ENCODE results near the gene TLE7. TPM values are rescaled to one million over a fixed set of nuclear protein-coding genes. Genes with fewer than 3 reads are reported as not detected.

TLE7 gene
- total RNA-seq, 1 donor from 2014 or later = not detected

DNA sequence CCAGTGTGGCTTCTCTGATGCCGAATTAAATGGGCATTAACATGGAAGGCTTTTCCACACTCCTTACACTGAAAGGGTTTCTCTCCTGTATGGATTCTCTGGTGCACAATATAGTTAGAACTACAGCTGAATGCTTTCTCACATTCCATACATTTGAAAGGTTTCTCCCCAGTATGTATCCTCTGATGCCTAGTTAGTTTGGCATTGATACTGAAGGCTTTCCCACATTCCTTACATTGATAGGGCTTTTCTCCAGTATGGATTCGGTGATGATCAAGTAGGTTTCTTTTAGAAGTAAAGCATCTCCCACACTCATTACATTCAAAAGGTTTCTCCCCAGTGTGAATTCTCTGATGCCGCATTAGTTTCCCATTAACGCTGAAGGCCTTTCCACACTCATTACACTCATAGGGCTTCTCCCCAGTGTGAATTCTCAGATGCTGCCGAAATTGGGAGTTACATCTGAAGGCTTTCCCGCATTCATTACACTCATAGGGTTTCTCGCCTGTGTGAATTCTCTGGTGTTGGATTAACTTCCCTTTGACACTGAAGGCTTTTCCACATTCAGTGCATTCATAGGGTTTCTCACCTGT lies 6.5 kb upstream of the TLE7 start:
- no peak for DNase-seq

DNA sequence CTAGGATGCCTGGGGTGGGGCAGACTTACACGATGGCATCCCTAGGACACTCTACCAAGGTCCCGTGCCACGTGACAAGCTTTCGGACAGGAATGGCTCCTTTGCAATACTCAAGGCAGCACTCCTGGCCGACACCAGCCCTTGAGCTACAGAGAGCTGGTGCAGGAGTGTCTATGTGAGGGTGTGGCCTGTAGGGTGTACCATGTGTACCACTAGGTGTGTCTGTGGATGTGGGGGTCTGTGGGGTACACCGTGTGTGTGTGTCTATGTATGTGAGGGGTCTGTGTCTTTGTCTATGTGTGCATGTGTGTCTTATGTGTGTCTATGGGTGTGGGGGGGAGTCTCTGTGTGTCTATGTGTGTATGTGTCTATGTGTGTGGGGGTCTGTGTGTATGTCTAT lies 1.9 kb upstream of the TLE7 start:
- no peak for DNase-seq

DNA sequence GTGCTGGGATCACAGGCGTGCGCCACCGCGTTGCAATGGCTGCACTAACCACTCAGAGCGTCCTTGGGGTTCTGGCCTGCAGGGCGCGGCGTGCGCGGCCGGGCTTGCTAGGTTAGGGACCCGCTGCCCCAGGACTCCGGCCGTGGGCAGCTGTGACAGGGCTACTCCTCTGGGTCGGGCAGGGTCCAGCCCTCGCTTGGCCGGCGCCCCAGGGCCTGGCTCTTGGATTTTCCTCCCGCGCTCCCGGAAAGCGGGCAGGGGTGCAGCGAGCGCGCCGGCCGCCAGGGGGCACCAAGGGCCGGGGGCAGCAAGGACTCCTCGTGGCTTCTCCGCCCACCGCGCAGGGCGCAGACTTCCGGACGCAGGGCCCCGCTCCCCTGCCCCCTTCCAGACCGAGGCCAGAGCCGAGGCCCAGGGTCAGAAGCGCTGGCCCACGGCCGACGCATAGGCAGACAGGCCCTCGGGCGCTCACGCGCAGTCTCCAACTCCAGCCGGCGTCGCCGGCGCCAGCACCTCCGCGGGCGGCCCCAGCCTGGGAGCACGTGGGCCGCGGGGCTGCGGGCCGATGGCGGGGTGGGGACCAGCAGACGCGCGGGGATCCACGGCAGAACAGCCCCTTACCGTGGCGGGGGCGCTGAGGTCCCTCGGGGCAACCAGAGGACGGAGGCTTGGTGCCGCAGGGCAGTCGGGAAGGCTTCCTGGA lies 355 bp downstream of the TLE7 start:
- no peak for DNase-seq

DNA sequence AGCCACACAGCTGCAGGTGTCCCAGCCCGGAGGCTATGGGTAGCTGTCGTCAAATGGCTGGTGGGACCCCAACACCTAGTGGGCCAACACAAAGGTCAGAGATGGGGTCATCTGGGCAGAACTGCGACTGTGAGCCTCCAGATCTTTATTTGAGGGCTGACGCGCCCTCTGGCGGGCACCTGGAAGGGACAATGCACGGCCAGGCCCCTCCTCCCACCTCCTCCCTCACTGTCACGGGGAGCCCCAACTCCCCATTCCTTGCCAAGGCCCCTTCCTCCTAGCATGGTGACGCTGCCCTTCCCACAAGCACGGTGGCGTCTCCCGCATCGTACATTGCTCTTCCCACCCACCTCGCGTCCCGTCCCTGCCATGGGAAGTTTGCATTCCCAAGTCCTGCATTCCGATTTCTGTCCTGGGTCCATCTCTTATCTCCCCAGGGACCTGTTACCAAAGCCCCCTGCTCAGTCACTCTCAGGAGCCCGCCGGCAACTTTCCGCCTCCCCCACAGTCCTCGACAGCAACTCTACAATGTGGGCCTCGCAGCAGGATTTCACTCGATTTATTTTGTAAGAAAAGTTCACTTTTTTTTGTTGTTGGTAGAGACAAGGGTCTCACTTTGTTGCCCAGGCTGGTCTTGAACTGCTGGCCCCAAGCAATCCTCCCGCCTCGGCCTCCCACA lies 1.0 kb downstream of the TLE7 start:
- DNase-seq = no peak

DNA sequence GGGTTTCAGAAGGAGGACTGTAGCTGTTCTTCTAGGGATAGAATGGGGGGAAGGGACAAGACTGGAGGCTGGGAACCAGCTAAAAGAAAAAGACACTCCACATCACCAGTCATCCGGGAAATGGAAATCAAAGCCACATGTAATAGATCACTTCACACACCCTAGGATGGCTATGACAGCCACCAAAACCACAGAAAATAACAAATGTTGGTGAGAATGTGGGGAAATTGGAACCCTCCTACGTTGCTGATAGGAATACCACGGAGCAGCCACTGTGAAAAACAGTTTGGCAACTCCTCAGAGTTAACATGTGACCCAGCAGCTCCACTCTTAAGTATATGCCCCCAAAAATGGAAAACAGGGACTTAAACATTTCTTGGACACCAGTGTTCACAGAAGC lies 2.3 kb downstream of the TLE7 start:
- no peak for DNase-seq

DNA sequence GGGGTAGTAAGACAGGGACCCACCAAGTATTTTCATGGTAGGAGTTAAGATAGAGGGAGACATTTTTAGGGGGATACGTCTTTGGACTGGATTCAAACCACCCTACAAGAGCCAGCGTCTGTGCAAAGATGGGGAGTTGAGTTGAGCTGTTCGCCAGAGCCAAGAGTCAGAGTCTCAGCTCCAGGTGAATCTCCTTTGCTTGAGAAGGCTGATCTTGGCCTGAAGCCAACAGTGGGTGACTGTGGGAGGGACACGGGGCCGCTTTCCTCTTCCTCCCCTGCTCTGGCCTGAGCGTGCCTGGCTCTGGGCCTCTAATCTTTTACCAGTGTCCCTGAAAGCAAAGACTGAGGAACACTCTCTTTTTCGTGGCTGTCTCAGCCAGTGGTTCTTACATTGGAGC lies 5.4 kb downstream of the TLE7 start:
- no peak for DNase-seq

DNA sequence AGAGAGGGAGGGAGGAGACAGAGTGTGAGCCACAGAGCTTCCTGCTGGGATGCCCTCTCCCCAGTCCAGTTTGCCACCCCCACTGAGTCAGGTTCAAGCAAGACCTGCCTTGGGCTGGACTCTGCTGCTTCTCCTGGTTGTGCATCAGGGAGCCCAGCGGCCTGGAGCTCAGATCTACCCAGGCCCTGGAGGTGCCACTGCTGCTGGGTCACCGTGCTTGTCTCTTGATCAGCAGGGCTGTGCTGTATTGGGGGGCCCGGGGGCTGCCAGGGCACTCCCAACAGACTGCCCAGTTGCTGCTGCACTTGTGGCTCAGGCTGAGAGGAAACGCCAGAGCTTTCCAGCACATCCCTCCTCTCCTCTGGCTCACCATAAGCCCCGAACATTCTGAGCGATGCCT lies 8.9 kb downstream of the TLE7 start:
- no peak for DNase-seq

DNA sequence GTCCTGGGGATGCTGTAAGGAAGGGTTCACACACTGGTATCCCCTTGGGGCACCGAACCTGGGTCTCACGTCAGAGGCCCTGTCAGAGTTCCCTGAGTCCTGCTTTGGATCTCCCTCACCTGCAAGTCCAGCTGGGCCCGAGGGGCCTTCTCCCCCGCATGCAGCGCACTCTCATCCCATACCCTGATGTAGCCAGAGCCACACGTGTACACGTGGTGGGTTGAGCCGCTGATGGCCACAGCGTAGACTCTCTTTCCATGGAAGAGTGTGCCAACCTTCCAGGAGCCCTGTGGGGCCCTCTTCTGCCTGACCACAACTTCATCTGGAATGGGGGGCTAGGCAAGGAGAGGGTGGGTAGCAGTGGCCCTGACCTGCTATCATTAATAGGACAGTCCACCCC lies 9.9 kb downstream of the TLE7 start:
- no peak for DNase-seq

DNA sequence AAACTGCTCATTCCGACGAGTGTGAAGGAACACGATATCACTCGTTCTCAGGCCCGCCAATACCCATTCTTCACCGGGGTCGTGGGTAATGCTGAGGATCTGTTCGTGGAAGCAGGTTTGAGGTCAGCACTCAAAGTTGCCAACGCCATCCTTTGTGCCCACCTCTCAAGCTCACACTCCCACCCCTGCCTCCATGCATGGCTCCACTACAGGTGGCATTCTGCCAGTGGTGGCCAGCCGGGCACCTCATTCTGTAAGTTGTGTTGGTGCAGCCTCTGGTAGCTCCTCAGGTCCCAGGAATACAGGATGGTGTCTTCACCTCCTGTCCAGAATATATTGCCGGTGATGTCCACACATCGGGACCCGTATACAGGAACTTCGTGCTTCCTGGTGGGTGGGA lies 10.7 kb downstream of the TLE7 start:
- DNase-seq = no peak

DNA sequence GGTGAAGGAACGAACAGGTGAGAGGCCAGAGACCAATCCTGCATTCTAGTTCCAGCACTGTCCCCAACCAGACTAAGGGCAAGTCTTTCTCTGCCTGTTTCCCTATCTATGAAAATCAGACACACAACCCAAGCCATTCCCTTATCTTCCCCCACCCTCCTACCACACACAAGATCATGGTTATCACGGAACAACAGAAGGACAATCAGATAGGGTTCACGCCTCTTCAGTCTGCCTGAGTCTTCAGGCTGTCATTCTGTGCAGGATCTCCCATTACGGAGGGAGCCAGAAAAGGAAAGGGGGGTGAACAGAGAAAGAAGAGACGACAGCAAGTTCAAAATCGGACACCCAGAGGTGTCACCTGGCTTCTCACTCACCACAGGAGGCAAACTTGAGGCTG lies 11.1 kb downstream of the TLE7 start:
- DNase-seq = no peak

DNA sequence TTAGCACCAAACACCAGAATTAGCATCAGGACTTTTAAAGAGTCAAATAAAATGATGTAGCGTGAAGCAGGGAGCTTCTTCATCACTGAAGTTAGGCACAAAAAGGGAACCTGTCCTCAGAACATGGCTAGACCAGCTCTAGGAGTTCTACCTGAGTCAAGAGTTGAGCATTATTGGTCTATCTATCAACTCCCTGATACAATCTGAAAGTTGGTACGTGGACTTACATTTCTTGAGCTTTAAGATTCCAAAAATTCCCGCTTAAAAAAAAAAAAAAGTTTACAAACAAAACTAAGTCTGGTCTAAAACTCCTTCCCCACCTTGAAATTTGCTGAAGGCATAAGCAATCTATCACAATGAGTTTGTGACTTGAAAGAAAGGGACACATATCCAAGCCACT lies 12.3 kb downstream of the TLE7 start:
- DNase-seq = no peak

DNA sequence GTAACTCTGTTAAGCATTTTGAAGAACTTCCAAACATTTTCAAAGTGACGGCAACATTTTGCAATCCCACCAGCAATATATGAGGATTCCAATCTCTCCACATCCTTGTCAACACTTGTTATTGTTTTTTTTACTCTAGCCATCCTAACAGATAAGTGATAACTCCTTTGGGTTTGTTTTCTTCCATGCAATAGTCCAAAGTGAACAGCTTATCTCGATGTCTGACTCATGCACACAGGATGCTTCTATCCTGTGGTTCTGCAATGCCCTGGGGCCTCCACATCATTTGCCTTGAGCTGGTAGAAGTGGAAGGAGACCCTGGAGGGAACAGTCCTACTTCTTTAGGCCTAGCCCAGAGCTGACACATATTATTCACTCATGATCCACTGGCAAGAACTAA lies 13.0 kb downstream of the TLE7 start:
- DNase-seq = no peak

DNA sequence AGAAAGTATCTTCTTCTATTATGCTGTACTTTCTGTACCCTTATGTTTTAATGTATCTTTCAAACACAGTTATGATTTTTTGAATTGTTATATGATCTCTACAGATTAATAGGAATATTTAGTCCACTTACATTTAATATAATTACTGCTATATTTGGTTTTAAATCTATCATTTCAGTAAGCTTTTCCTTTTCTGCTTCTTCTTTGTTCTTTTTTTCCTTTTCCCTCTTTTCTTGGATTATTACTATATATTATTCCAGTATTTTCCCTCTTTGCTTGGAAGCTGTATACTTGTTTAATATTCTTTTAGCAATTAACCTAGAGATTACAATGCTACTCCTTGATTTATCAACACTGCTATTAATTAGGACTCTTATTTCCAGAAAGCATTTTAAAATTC lies 13.5 kb downstream of the TLE7 start:
- no peak for DNase-seq

DNA sequence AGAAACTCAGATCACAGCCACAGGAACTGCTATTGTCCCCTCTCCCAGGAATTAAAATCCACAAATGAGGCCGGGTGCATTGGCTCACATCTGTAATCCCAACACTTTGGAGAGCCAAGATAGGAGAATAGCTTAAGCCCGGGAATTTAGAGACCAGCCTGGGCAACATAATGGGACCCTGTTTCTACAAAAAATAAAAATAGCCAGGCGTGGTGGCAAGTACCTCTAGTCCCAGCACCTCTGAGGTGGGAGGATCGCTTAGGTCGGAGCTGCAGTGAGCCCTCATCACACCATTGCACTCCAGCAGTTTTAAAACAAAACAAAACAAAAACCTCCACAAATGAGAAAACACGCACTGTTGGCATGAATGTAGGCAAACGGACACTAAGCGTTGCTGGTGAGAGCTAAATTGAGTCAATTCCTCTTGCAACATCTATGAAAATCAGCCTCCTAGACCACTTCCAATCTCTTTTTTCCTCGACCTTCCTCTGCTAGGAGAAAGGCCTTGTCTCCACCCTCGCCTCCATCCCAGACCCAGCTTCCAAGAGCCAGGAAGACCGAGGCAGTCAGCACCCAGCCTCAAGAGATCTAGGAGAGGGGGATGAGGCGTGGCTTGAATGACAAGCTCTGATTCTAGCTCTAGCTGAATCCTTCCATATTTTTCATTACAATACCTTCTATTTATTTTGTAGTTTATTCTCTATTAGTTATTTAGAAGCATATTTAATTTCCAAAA lies 14.8 kb downstream of the TLE7 start:
- no peak for DNase-seq

DNA sequence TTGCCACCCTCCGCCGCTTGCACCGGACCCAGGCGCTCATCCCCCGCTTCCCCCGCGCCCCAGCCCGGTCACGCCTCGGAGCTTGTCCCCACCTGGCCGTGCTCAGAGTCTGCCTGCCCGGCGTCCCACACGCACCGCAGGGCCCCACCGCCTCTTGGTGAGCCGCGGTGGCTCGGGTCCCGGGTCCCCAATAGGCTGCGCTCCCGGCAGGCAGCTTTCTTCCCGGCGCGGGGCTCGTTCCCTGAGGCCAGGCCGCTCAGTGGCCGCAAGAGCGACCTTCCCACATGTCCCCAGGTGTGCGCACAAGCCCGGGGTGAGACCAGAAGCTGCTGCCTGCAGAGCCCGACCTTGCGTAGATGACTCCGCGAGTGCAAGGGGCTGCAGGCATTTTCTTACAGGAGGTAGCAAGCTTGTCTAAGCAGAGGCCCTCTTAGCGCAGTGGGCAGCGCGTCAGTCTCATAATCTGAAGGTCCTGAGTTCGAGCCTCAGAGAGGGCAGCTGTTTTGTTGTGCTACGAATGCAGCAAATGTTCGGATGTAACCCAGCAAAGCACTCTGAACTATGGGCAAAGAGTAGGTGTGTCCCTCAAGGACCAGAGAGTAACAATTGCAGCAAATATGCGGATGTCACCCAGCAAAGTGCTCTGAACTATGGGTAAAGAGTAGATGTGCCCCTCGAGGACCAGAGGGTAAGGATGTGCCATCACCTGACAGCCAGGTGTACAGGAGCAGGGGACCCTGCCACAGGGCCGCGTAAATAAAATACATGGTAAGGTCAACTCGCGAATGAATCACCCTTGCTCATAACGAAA lies 15.6 kb downstream of the TLE7 start:
- no peak for DNase-seq

DNA sequence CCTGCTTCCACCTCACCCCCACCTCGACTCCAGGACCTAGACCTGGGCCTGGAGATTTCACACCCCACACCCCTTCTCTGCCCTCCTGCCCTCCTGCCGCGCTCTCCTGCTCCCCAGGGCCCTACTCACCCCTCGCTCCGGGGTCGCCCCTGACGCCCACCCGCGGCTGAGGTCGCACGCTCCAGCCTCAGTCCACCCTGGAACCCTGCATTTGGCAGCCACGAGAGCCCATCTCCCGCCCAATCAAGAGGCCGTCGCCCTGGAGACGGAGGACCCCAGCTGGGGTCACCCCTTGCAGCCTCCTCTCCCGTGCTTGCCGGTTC lies 16.1 kb downstream of the TLE7 start:
- no peak for DNase-seq

DNA sequence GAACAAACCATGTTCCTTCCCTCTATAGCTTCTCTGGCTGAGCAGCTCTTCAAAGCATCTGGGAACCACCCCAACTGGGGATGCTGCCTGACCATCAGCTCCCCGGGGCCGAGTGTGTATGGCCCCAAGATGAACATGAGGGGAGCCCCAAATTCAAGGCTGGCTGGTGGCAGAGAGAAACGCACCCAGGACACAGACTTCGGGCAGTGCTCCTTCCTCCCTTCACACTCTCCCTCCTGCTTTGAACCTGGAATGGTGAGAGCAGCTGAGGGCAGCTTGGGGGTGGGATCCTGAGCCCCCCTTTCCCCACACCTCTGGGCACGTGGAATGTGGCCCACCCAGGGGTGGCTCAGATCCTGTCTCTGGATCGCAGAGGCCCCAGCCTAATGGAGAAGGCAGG lies 17.2 kb downstream of the TLE7 start:
- DNase-seq = no peak

DNA sequence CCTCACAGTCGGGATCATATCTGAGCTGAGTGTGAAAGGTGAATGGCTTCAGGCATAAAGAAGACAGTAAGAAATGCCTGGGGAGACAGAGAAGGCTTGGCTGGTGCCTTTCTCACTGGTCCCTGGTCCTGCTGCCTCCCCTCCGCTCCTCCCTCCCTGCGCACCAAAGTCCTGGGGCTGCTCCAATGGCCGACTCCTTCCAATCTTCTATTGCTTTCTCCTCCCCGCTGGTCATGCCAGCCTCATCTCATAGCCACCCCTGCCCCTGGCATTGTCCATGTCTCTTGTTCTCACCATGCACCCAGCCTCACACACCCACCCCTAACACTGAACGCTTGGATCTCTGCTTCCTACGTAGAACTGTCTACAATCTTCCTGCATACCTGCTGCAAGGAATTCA lies 18.0 kb downstream of the TLE7 start:
- no peak for DNase-seq

DNA sequence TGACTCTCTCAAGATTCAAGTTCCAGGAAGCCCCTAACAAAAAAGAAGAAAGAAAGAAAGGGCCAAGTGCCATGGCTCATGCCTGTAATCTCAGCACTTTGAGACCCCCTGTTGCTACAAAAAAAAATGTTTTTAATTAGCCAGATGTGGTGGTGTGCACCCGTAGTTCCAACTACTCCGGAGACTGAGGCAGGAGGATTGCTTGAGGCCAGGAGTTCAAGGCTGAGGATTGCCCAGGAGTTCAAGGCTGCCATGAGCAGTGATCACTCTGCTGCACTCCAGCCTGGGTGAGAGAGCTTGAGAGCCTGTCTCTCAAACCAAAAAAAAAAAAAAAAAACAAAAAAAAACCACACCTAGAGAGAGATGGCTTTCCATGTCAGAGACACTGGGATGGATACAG lies 18.8 kb downstream of the TLE7 start:
- no peak for DNase-seq

DNA sequence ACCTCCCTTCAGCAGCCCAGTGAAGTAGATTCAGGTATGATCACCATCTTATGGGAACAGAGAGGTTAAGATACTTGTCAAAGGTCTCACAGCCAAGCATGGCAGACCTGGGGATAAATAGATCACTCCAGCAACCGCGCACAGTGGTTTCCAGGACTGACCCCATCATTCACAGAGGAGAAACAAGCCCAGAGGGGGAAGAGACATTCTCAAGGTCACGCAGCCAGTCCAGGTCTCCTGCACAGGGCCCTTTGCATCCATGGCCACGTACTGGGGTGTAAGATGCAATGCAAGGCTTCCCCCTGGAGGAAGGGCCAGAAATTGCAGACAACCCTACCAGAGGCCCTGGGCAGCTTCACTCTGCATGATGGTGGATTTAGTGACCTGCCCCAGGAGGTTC lies 19.9 kb downstream of the TLE7 start:
- DNase-seq = no peak

DNA sequence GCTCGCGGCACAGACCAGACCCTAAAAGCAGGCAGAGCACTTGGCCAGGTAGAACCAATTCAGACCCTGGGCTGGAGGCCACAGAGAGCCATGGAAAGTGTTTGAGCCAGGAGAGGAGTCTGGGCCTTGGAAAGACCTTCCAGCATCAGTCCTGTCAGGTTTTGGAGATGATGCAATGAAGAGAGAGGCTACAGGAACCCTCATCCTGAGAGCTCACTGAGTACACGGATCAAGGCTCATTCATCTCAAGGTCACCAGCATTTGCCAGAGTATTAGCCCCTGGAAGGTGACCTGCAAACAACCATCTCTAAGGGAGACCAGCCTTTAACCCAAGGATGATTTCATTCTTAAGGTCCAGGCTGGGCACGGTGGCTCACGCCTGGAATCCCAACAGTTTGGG lies 27.8 kb downstream of the TLE7 start:
- DNase-seq = no peak

DNA sequence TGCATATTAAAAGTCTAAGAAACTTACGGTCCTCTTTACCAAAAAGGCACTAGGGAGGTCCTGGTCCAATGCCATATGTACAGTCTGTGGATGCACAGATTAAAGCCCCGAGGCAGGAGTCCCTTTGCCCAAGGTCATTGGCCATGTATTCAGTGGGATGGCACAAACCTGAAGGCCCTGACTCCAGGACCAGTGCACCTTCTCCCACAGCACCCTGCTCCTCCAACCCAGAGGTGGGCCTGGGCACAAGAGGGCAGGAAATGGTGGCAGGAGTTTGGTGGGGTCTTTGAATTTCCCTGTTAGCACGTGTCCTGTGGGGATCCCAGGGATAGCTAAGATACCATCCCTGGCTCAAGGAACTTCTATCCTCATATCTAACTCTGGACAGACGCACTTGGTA lies 28.5 kb downstream of the TLE7 start:
- DNase-seq = no peak
